ENCODE results near the gene AP3M1. TPM values are rescaled to one million over a fixed set of nuclear protein-coding genes. Genes with fewer than 3 reads are reported as not detected.

Gene AP3M1, protein sequence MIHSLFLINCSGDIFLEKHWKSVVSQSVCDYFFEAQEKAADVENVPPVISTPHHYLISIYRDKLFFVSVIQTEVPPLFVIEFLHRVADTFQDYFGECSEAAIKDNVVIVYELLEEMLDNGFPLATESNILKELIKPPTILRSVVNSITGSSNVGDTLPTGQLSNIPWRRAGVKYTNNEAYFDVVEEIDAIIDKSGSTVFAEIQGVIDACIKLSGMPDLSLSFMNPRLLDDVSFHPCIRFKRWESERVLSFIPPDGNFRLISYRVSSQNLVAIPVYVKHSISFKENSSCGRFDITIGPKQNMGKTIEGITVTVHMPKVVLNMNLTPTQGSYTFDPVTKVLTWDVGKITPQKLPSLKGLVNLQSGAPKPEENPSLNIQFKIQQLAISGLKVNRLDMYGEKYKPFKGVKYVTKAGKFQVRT
- total RNA-seq = 22.3 and 24.6 TPM in 2 replicates

DNA sequence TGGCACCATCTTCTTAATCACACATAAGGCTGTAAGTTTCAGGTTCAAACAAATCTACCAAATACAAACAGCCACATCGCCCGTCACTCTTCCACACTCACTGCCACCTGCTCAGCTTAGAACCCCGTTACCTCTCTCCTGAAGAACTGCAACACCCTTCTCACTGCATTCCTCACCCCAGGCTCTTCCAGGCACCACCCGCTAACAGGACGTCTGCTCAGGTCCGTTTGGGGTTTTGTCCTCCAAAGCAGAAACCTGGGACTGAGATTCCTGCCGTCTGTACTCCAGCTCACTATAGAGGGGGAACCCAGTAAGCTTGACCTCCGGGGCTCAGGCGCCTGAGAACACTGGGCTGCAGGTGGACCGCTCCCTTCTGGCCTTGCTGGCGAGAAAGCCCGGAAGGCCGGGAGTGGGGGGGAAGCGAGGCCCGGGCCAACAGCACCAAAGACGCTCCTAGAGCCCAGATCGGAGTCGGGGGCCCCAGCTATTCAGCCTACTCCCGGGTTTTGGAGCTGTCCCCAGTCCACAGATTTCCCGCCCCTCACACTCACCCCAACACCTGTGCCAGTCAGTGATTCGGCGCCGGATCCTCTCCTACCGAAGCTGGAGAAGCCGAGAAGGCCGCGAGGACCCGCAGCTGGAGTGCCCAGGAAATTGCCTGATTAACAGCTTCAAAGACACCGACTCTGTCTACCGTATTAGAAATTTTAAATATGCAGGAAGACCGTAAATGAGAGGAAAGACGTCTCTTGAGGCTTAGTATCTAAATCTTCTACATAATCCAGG is at the start of gene AP3M1:
AP3M1 (minus strand) TSS at position 625 of the 786 bp plus-strand sequence. CDS start 12,449 bp downstream, outside the sequence.

DNA sequence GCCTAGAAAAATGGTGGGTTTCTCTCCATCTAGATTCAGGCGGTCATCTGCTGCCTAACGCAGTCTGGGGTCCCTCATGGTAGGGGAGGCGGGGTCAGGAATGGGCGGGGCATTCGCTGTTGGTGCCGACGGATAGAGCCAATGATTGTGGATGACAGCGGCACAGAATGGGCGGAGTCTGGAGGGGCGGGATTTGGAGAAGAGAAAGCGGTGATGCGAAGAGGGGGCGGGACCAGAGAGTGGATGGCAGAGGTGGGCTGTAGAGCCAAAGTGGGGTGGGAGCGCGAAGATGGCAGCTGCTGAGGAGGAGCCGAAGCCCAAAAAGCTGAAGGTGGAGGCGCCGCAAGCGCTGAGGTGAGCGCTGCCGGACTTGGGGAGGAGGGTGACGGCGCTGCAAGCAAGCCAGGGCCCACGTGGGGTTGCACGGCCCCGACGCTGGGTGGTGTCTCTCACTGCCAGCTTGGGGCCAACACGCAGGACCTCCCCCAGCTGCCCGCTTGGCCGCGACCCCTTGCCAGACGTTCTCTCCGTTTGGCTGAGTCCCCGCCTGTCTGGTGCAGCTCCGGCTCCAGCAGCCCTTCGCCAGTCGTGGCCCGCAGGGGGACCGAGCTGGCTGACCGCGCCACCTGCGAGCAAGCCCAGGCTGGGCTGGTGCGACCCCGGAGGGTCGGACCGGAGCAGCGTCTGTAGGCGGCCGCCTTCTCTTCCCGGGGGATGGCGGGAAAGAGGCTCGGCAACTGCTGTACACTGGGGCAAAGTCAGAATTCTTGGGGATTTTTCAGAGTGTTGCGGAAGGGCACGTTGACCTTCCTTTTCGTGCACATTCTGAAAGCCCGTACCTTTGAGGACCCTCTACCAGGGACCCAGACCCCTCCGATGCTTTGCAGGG is 606 bp upstream of the AP3M1 start, which contains the start of gene ADK:
ADK (plus strand) TSS at position 232 of the 889 bp plus-strand sequence; CDS start at position 290, 58 bp downstream.

Other genes with a start within 250 kb of the AP3M1 start
- gene PLAU, start 239.7 kb downstream of the AP3M1 start, total RNA-seq = 292 and 758 TPM in 2 replicates
- gene VCL, start 152.7 kb downstream of the AP3M1 start, total RNA-seq = 59.7 and 77.2 TPM in 2 replicates
- 80.8 and 88.6 TPM in 2 replicates for gene ADK, start 393 bp upstream of the AP3M1 start, total RNA-seq